Cardiac muscle cell (in vitro differentiated cells and primary cell): Measurements from ENCODE around the gene LNX1. TPM values are rescaled to one million over a fixed set of nuclear protein-coding genes. Genes with fewer than 3 reads are reported as not detected.

Source experiments
- DNase-seq, 2 donors: peaks; one replicate each; pipeline versions ENCODE4 v3.0.0 to v3.0.0-alpha.2; 2010 to 2017; ENCODE audit warnings: low read depth in 1 of 2, low spot score in 1 of 2
- H3K27ac ChIP-seq: fragments of 200-600 bp; sonication (generic); 2 replicates; pipeline ENCODE4 v1.5.1; 2016
- H3K27me3 ChIP-seq: fragments of 200-600 bp; sonication (generic); 2 replicates; pipeline ENCODE4 v1.6.0; 2016; ENCODE audit warnings: control low read depth
- H3K36me3 ChIP-seq: fragments of 200-600 bp; sonication (generic); 2 replicates; pipeline ENCODE4 v1.5.1; 2016; ENCODE audit warnings: control low read depth
- H3K4me1 ChIP-seq: fragments of 200-600 bp; sonication (generic); 2 replicates; pipeline ENCODE4 v1.8.1; 2017; ENCODE audit warnings: low read depth, mild to moderate bottlenecking, mixed run types
- H3K4me3 ChIP-seq: fragments of 200-600 bp; sonication (generic); 2 replicates; pipeline ENCODE4 v1.5.1; 2016; ENCODE audit warnings: mild to moderate bottlenecking
- H3K9me3 ChIP-seq: fragments of 200-600 bp; sonication (generic); 2 replicates; pipeline ENCODE4 v1.5.1; 2017; ENCODE audit warnings: low read depth, mild to moderate bottlenecking, control low read depth
- CTCF ChIP-seq: IDR thresholded peaks from 2 replicates; pipeline ENCODE4 v1.5.1; 2012; ENCODE audit warnings: low read depth, mild to moderate bottlenecking, low read length
- polyA plus RNA-seq: library from polyadenylated mRNA; unstranded; fragments of >200 nt; fragmentation: Nextera tagmentation; extraction: Ambion mirVana; gene quantifications from 2 replicates; pipeline ENCODE4 v1.2.1, GENCODE V29; 2016
- total RNA-seq: library from RNA; depleted of rRNA; stranded (reverse); fragments of >200 nt; gene quantifications from 2 replicates; pipeline ENCODE4 v1.2.3, GENCODE V29; 2016

LNX1 gene
- 2.0 and 2.8 TPM in 2 replicates for total RNA-seq
- polyA plus RNA-seq = 1.1 and 2.1 TPM in 2 replicates

DNA sequence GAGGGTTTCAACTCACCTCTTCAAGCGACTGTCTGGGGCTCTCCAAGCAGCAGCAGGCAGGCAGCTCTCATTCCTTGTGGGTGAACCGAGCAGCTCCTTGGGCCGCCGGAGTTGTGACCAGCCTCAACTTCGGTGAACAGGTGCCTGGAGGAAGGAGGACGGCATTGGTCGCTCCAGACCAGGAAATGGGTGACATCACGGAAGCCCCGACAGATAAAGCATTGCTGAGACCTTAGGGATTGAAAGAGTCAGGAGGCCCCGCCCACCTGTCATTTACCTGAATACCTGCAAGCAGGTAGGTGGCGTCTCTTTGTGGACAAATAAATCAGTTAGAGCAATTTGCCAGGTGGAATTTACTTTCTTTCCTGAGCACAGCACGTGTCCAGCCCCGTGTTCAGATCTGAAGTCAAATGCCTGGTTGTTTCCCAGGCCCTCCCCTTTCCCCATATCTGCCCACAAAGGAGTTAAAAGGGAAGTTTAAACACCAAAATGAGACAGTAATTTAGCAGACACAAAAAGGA lies at the start of gene LNX1:
TSS of gene LNX1 (minus strand) at position 115 of the 521 bp plus-strand sequence. CDS start 17,484 bp downstream, outside the sequence.
- H3K27ac ChIP-seq = no peak within 1 kb of the TSS
- no peak for TF ChIP-seq CTCF
- no peak within 1 kb of the TSS for H3K4me3 ChIP-seq

GRCh38 chr4:53640576-53641453 lies 49.5 kb upstream of the LNX1 start:
- peak; percentile 39 to 50 for DNase-seq
- no peaks in the 10 kb centered on the region for H3K36me3 ChIP-seq

More for the DNA sequence above, at the start of gene LNX1:
- Histone ChIP-seq H3K27me3 (no peaks in the 10 kb centered on the region), H3K4me1 (no peaks in the 10 kb centered on the region), H3K9me3 (no peaks in the 10 kb centered on the region), H3K36me3 (no peaks in the 10 kb centered on the region)
- DNase-seq = peak in 1 of 2 donors; percentile 10

DNA sequence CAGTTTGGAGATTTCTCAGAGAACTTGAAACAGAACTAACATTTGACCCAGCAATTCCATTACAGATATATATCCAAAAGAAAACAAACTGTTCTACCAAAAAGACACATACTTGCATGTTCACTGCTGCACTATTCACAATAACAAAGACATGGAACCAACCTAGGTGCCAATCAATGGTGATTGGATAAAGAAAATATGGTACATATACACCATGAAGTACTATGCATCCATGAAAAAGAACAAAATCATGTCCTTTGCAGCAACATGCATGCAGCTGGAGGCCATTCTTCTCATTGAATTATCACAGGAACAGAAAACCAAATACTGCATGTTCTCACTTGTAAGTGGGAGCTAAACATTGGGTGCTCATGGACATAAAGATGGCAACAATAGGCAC lies 47.6 kb upstream of the LNX1 start:
- H3K4me3 ChIP-seq = no peak overlapping the region

More at GRCh38 chr4:53640576-53641453, 49.5 kb upstream of the LNX1 start:
- H3K27ac ChIP-seq = no peak overlapping the region
- no peaks in the 10 kb centered on the region for H3K9me3 ChIP-seq
- no peak for TF ChIP-seq CTCF
- no peak overlapping the region for H3K4me3 ChIP-seq
- no peaks in the 10 kb centered on the region for H3K27me3 ChIP-seq
- peaks cover 15% of the 10 kb centered on the region for H3K4me1 ChIP-seq

DNA sequence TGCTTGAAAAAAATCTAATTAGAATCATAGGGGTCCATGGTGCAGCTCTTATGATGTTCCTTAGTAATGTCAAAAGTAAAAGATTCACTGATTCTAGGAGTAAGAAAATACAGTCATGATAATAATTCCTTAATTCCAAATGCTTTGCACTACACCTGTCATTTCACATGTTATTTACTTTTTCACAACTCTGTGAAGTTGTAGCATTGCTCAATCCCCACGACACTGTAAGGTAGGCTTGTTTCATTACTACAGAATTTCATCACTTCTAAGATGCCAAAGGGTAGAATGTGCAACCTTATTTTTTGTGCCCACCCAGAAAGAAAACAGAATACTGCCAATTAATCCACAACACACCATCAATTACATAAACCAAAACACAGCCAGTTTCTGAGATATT lies 46.1 kb upstream of the LNX1 start:
- Histone ChIP-seq H3K4me1 (peaks cover 27% of the 10 kb centered on the region), H3K9me3 (no peaks in the 10 kb centered on the region), H3K27me3 (no peaks in the 10 kb centered on the region), H3K36me3 (no peaks in the 10 kb centered on the region), H3K27ac (no peak overlapping the region), H3K4me3 (no peak overlapping the region)
- no peak for DNase-seq
- TF ChIP-seq CTCF = no peak

More for the DNA sequence above, 47.6 kb upstream of the LNX1 start:
- H3K27me3 ChIP-seq = no peaks in the 10 kb centered on the region
- no peak overlapping the region for H3K27ac ChIP-seq
- TF ChIP-seq CTCF = no peak
- H3K36me3 ChIP-seq = no peaks in the 10 kb centered on the region
- peaks cover 27% of the 10 kb centered on the region for H3K4me1 ChIP-seq
- no peak for DNase-seq
- H3K9me3 ChIP-seq = no peaks in the 10 kb centered on the region

GRCh38 chr4:53635697-53636483 lies 44.6 kb upstream of the LNX1 start:
- Histone ChIP-seq H3K36me3 (no peaks in the 10 kb centered on the region), H3K27ac (no peak overlapping the region), H3K27me3 (no peaks in the 10 kb centered on the region), H3K4me1 (peaks cover 18% of the 10 kb centered on the region), H3K4me3 (no peak overlapping the region), H3K9me3 (no peaks in the 10 kb centered on the region)
- no peak for DNase-seq
- TF ChIP-seq CTCF = no peak
